SU-DHL-6 (cell line): ENCODE data around the gene TFG.

Experiments
- H2AFZ ChIP-seq: fragments of 200-600 bp; sonication (generic); 2 replicates; pipeline ENCODE4 v1.6.1; 2014; ENCODE audit warnings: low read depth, mild to moderate bottlenecking, moderate library complexity, mixed read lengths, antibody characterized with exemption, low read length; ENCODE audit not compliant: severe bottlenecking
- H3F3A ChIP-seq: fragments of 200-600 bp; shearing (Covaris generic); 2 replicates; pipeline ENCODE4 v1.6.0; 2016; ENCODE audit warnings: antibody characterized with exemption, mild to moderate bottlenecking; ENCODE audit not compliant: insufficient read depth
- H3K27ac ChIP-seq: fragments of 200-600 bp; sonication (generic); 2 replicates; pipeline ENCODE4 v1.5.1; 2016; ENCODE audit warnings: low read depth, mild to moderate bottlenecking, low read length, moderate library complexity, mixed read lengths
- H3K27me3 ChIP-seq: fragments of 200-600 bp; sonication (generic), shearing (Covaris generic); 2 replicates; pipeline ENCODE4 v1.6.0; 2014; ENCODE audit warnings: mild to moderate bottlenecking, low read length
- H3K36me3 ChIP-seq: fragments of 200-600 bp; sonication (generic); 2 replicates; pipeline ENCODE4 v1.6.1; 2014; ENCODE audit warnings: mild to moderate bottlenecking, low read length, mixed read lengths
- H3K4me2 ChIP-seq: fragments of 300-600, 200-600 bp; shearing (Covaris generic), sonication (generic); 2 replicates; pipeline ENCODE4 v1.6.0; 2014; ENCODE audit warnings: low read length, low read depth, mild to moderate bottlenecking; ENCODE audit not compliant: poor library complexity, severe bottlenecking
- H3K4me3 ChIP-seq: fragments of 200-600 bp; sonication (generic); 2 replicates; pipeline ENCODE4 v1.5.1; 2014; ENCODE audit warnings: antibody characterized with exemption, low read length, mild to moderate bottlenecking, mixed read lengths; ENCODE audit not compliant: insufficient read depth, poor library complexity, severe bottlenecking
- H3K79me2 ChIP-seq: fragments of 200-600 bp; sonication (generic); 2 replicates; pipeline ENCODE4 v1.6.1; 2014; ENCODE audit warnings: mild to moderate bottlenecking, low read length, moderate library complexity; ENCODE audit not compliant: insufficient read depth
- H3K9ac ChIP-seq: fragments of 200-600 bp; sonication (generic); 2 replicates; pipeline ENCODE4 v1.7.0; 2014; ENCODE audit warnings: mild to moderate bottlenecking, low read length
- H3K9me2 ChIP-seq: fragments of 200-600 bp; sonication (generic); replicated peaks from 2 replicates; pipeline ENCODE4 v1.6.1; 2014; ENCODE audit warnings: low read length; ENCODE audit not compliant: insufficient read depth
- H3K9me3 ChIP-seq: fragments of 200-600 bp; sonication (generic); 2 replicates; pipeline ENCODE4 v1.6.1; 2014; ENCODE audit warnings: low read length, mixed read lengths; ENCODE audit not compliant: insufficient read depth
- H4K20me1 ChIP-seq: fragments of 200-600 bp; sonication (generic); 2 replicates; pipeline ENCODE4 v1.6.1; 2014; ENCODE audit warnings: low read depth, mild to moderate bottlenecking, antibody characterized with exemption, low read length, moderate library complexity, mixed read lengths
- CTCF ChIP-seq: fragments of 200-600 bp; sonication (generic); IDR thresholded peaks from one replicate; pipeline ENCODE4 v1.5.1; 2017; ENCODE audit warnings: antibody characterized with exemption, mild to moderate bottlenecking, low read length, moderate library complexity; ENCODE audit not compliant: insufficient read depth, poor library complexity, severe bottlenecking
- EZH2phosphoT487 ChIP-seq: fragments of 200-600 bp; sonication (generic), shearing (Covaris generic); conservative IDR thresholded peaks from 2 replicates; pipeline ENCODE4 v1.6.1; 2018; ENCODE audit warnings: mild to moderate bottlenecking, antibody characterized with exemption, low read length, moderate library complexity, mixed read lengths

TFG gene

GRCh38 chr3:100715176-100715575 is 5.9 kb downstream of the TFG start:
- H3K4me2 ChIP-seq, result no peak overlapping the region
- no peaks in the 10 kb centered on the region for H3K27me3 ChIP-seq
- H3K9me3 ChIP-seq, result no peaks in the 10 kb centered on the region
- H2AFZ ChIP-seq, result no peak overlapping the region
- peaks cover 37% of the 10 kb centered on the region; the same call in 1 of the 2 replicates for H3K36me3 ChIP-seq
- H3F3A ChIP-seq, result no peaks in the 10 kb centered on the region; the same call in 1 of the 2 replicates
- H3K9me2 ChIP-seq, result no peaks in the 10 kb centered on the region
- H4K20me1 ChIP-seq, result peaks cover 35% of the 10 kb centered on the region
- no peak for TF ChIP-seq CTCF
- TF ChIP-seq EZH2phosphoT487, result no peak
- H3K9ac ChIP-seq, result no peak overlapping the region
- no peak overlapping the region for H3K4me3 ChIP-seq
- peaks cover 95% of the 10 kb centered on the region for H3K79me2 ChIP-seq
- H3K27ac ChIP-seq, result no peak overlapping the region

GRCh38 chr3:100717063-100717462 is 7.8 kb downstream of the TFG start:
- TF ChIP-seq CTCF (no peak), EZH2phosphoT487 (no peak)
- Histone ChIP-seq H3K9ac (no peak overlapping the region), H3K9me2 (no peaks in the 10 kb centered on the region), H2AFZ (no peak overlapping the region), H3K9me3 (no peaks in the 10 kb centered on the region), H4K20me1 (peaks cover 21% of the 10 kb centered on the region; the same call in 1 of the 2 replicates), H3K27me3 (no peaks in the 10 kb centered on the region), H3K79me2 (peaks cover 87% of the 10 kb centered on the region), H3F3A (no peaks in the 10 kb centered on the region), H3K27ac (no peak overlapping the region), H3K4me3 (no peak overlapping the region), H3K4me2 (no peak overlapping the region), H3K36me3 (peaks cover 52% of the 10 kb centered on the region)

GRCh38 chr3:100717637-100718487 is 8.6 kb downstream of the TFG start:
- H4K20me1 ChIP-seq, result peaks cover 20% of the 10 kb centered on the region; the same call in 1 of the 2 replicates
- H3K4me2 ChIP-seq, result no peak overlapping the region
- peaks cover 3% of the 10 kb centered on the region; the same call in 1 of the 2 replicates for H3F3A ChIP-seq
- H3K9me3 ChIP-seq, result no peaks in the 10 kb centered on the region
- H3K4me3 ChIP-seq, result no peak overlapping the region
- no peak overlapping the region for H3K27ac ChIP-seq
- H2AFZ ChIP-seq, result no peak overlapping the region
- H3K36me3 ChIP-seq, result peaks cover 59% of the 10 kb centered on the region
- TF ChIP-seq EZH2phosphoT487, result no peak
- TF ChIP-seq CTCF, result no peak
- H3K9me2 ChIP-seq, result no peaks in the 10 kb centered on the region
- H3K27me3 ChIP-seq, result no peaks in the 10 kb centered on the region
- H3K9ac ChIP-seq, result no peak overlapping the region
- peaks cover 79% of the 10 kb centered on the region for H3K79me2 ChIP-seq
